ENCODE measurements around the gene OR4S1.

DNA sequence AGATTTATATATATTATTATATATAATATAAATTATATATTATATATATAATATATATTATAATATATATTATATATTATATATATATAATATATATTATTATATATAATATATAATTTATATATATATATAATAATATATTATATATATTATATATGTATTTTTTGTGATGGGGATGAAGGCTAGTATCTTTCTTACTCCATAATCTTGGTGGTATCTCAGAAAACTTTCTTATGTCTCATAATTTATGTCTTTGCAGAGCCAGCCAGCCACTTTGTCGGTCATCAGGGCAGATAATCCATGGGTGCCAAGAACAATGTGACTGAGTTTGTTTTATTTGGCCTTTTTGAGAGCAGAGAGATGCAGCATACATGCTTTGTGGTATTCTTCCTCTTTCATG lies at the start of gene OR4S1:
- TF ChIP-seq, protein P1, sequence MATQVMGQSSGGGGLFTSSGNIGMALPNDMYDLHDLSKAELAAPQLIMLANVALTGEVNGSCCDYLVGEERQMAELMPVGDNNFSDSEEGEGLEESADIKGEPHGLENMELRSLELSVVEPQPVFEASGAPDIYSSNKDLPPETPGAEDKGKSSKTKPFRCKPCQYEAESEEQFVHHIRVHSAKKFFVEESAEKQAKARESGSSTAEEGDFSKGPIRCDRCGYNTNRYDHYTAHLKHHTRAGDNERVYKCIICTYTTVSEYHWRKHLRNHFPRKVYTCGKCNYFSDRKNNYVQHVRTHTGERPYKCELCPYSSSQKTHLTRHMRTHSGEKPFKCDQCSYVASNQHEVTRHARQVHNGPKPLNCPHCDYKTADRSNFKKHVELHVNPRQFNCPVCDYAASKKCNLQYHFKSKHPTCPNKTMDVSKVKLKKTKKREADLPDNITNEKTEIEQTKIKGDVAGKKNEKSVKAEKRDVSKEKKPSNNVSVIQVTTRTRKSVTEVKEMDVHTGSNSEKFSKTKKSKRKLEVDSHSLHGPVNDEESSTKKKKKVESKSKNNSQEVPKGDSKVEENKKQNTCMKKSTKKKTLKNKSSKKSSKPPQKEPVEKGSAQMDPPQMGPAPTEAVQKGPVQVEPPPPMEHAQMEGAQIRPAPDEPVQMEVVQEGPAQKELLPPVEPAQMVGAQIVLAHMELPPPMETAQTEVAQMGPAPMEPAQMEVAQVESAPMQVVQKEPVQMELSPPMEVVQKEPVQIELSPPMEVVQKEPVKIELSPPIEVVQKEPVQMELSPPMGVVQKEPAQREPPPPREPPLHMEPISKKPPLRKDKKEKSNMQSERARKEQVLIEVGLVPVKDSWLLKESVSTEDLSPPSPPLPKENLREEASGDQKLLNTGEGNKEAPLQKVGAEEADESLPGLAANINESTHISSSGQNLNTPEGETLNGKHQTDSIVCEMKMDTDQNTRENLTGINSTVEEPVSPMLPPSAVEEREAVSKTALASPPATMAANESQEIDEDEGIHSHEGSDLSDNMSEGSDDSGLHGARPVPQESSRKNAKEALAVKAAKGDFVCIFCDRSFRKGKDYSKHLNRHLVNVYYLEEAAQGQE (IDR thresholded peaks at IDR 0.05): no peak
- TF ChIP-seq, protein P2, sequence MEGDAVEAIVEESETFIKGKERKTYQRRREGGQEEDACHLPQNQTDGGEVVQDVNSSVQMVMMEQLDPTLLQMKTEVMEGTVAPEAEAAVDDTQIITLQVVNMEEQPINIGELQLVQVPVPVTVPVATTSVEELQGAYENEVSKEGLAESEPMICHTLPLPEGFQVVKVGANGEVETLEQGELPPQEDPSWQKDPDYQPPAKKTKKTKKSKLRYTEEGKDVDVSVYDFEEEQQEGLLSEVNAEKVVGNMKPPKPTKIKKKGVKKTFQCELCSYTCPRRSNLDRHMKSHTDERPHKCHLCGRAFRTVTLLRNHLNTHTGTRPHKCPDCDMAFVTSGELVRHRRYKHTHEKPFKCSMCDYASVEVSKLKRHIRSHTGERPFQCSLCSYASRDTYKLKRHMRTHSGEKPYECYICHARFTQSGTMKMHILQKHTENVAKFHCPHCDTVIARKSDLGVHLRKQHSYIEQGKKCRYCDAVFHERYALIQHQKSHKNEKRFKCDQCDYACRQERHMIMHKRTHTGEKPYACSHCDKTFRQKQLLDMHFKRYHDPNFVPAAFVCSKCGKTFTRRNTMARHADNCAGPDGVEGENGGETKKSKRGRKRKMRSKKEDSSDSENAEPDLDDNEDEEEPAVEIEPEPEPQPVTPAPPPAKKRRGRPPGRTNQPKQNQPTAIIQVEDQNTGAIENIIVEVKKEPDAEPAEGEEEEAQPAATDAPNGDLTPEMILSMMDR (IDR thresholded peaks at IDR 0.05): no peak
- TF ChIP-seq EP300 (IDR thresholded peaks at IDR 0.05) (no peak), FOSL2 (IDR thresholded peaks at IDR 0.05) (no peak), FOSL2 (CRISPR knock-in tag; IDR thresholded peaks at IDR 0.05) (no peak), NFE2L2 (conservative IDR thresholded peaks at IDR 0.05; ENCODE audit: low read length) (no peak), POLR2A (IDR thresholded peaks at IDR 0.05; ENCODE audit: low read length) (no peak), ZC3H11A (IDR thresholded peaks at IDR 0.05) (no peak), CEBPB (IDR thresholded peaks at IDR 0.05) (no peak), CHD2 (IDR thresholded peaks at IDR 0.05; ENCODE audit: low read length, partially characterized antibody) (no peak), CHD4 (IDR thresholded peaks at IDR 0.05; ENCODE audit: borderline replicate concordance) (no peak), BHLHE40 (IDR thresholded peaks at IDR 0.05; ENCODE audit: low read depth, low read length) (no peak), RCOR1 (IDR thresholded peaks at IDR 0.05; ENCODE audit: low read depth, low read length) (no peak), ZSCAN20 (CRISPR knock-in tag; IDR thresholded peaks at IDR 0.05) (no peak)
- TF ChIP-seq, protein P3, sequence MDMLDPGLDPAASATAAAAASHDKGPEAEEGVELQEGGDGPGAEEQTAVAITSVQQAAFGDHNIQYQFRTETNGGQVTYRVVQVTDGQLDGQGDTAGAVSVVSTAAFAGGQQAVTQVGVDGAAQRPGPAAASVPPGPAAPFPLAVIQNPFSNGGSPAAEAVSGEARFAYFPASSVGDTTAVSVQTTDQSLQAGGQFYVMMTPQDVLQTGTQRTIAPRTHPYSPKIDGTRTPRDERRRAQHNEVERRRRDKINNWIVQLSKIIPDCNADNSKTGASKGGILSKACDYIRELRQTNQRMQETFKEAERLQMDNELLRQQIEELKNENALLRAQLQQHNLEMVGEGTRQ (IDR thresholded peaks at IDR 0.05): no peak

Data from A549 (cell line).